Progenitor cell of endocrine pancreas (in vitro differentiated cells): ENCODE measurements around the gene GASK1A. TPM values are rescaled to one million over a fixed set of nuclear protein-coding genes. Genes with fewer than 3 reads are reported as not detected.

Source experiments
- DNase-seq: peaks from one replicate; pipeline ENCODE4 v3.0.0; 2021; ENCODE audit warnings: low spot score; ENCODE audit not compliant: unreplicated experiment
- H3K27ac Mint-ChIP-seq: 2 replicates; pipeline ENCODE4 v1.8.0; 2021; ENCODE audit warnings: mild to moderate bottlenecking, moderate library complexity, mixed read lengths
- H3K27me3 Mint-ChIP-seq: 2 replicates; pipeline ENCODE4 v1.8.0; 2021; ENCODE audit warnings: mixed read lengths
- H3K36me3 Mint-ChIP-seq: 2 replicates; pipeline ENCODE4 v1.8.0; 2022; ENCODE audit warnings: mixed read lengths; ENCODE audit not compliant: insufficient read depth
- H3K4me1 Mint-ChIP-seq: 2 replicates; pipeline ENCODE4 v1.8.0; 2021; ENCODE audit warnings: low read depth, mixed read lengths
- H3K4me3 Mint-ChIP-seq: 2 replicates; pipeline ENCODE4 v1.8.0; 2021; ENCODE audit warnings: low read depth, mild to moderate bottlenecking, moderate library complexity, mixed read lengths
- H3K9me3 Mint-ChIP-seq: 2 replicates; pipeline ENCODE4 v1.8.0; 2021; ENCODE audit warnings: low read depth, mixed read lengths
- CTCF ChIP-seq: fragments of 200-600 bp; sonication (generic); IDR thresholded peaks from one replicate; pipeline ENCODE4 v1.5.0; 2021; ENCODE audit warnings: antibody characterized with exemption, mild to moderate bottlenecking; ENCODE audit not compliant: unreplicated experiment
- total RNA-seq: library from RNA; stranded (reverse); gene quantifications from 2 replicates; pipeline ENCODE4 v1.2.1, GENCODE V29; 2021

GASK1A gene
- total RNA-seq, 1 donor from 2014 or later = 2.3 TPM

GRCh38 chr3:42983927-42984326, 4.8 kb downstream of the GASK1A start:
- no peak for DNase-seq
- Mint-ChIP-seq H3K27me3 (peaks cover 42% of the 10 kb centered on the region), H3K4me1 (peaks cover 10% of the 10 kb centered on the region), H3K9me3 (no peaks in the 10 kb centered on the region), H3K27ac (no peak overlapping the region), H3K36me3 (no peaks in the 10 kb centered on the region), H3K4me3 (no peak overlapping the region)
- TF ChIP-seq CTCF = no peak

GRCh38 chr3:42984701-42985100, 5.6 kb downstream of the GASK1A start:
- H3K36me3 Mint-ChIP-seq = no peaks in the 10 kb centered on the region
- no peaks in the 10 kb centered on the region for H3K9me3 Mint-ChIP-seq
- H3K4me3 Mint-ChIP-seq = no peak overlapping the region
- DNase-seq = no peak
- no peak overlapping the region for H3K27ac Mint-ChIP-seq
- peaks cover 37% of the 10 kb centered on the region for H3K27me3 Mint-ChIP-seq
- no peak for TF ChIP-seq CTCF
- H3K4me1 Mint-ChIP-seq = peaks cover 13% of the 10 kb centered on the region

GRCh38 chr3:42988097-42988496, 9.0 kb downstream of the GASK1A start:
- peaks cover 25% of the 10 kb centered on the region for H3K4me1 Mint-ChIP-seq
- TF ChIP-seq CTCF = no peak

GRCh38 chr3:42988566-42988965, 9.5 kb downstream of the GASK1A start:
- Mint-ChIP-seq H3K4me3 (no peak overlapping the region), H3K9me3 (no peaks in the 10 kb centered on the region), H3K27me3 (peaks cover 7% of the 10 kb centered on the region), H3K36me3 (no peaks in the 10 kb centered on the region), H3K27ac (no peak overlapping the region), H3K4me1 (peaks cover 25% of the 10 kb centered on the region)
- DNase-seq = no peak
- no peak for TF ChIP-seq CTCF

More at GRCh38 chr3:42988097-42988496, 9.0 kb downstream of the GASK1A start:
- Mint-ChIP-seq H3K27me3 (peaks cover 10% of the 10 kb centered on the region), H3K4me3 (no peak overlapping the region), H3K9me3 (no peaks in the 10 kb centered on the region), H3K27ac (no peak overlapping the region), H3K36me3 (no peaks in the 10 kb centered on the region)
- no peak for DNase-seq

GRCh38 chr3:42991341-42992315, 12.5 kb downstream of the GASK1A start:
- Mint-ChIP-seq H3K36me3 (no peaks in the 10 kb centered on the region), H3K27ac (no peak overlapping the region), H3K4me1 (peaks cover 25% of the 10 kb centered on the region), H3K9me3 (no peaks in the 10 kb centered on the region), H3K4me3 (no peak overlapping the region), H3K27me3 (peaks cover 3% of the 10 kb centered on the region)
- DNase-seq = no peak
- no peak for TF ChIP-seq CTCF
